Measurements from ENCODE around the gene ATP8A2.

- TF ChIP-seq POLR2A (IDR thresholded peaks at IDR 0.05; ENCODE audit: control extremely low read depth in 1 of 2, low read depth in 2 of 2, low read length in 2 of 2) (no peak), CTCF (IDR thresholded peaks at IDR 0.05; ENCODE audit: control extremely low read depth in 1 of 3, insufficient read depth in 1 of 3, low read depth in 1 of 3, low read length in 3 of 3) (no peak), POLR2AphosphoS5 (IDR thresholded peaks at IDR 0.05; ENCODE audit: low read depth, low read length) (no peak), NRF1 (IDR thresholded peaks at IDR 0.05; ENCODE audit: low read depth, low read length) (no peak), SP4 (IDR thresholded peaks at IDR 0.05; ENCODE audit: low read length) (no peak), EGR1 (IDR thresholded peaks at IDR 0.05; ENCODE audit: borderline replicate concordance, low read depth, low read length) (no peak), SUZ12 (IDR thresholded peaks at IDR 0.05; ENCODE audit: low read length) (no peak), ATF3 (IDR thresholded peaks at IDR 0.05; ENCODE audit: insufficient read depth, low read depth, low read length) (no peak), CBX8 (IDR thresholded peaks at IDR 0.05; ENCODE audit: borderline replicate concordance, low read depth, low read length) (no peak), CTBP2 (IDR thresholded peaks at IDR 0.05; ENCODE audit: borderline replicate concordance, insufficient read depth, insufficient read length, low read length) (no peak)
Measured at GRCh38 chr13:25816239-25816638, 444.5 kb downstream of the ATP8A2 start.

Measured in H1 (cell line).